Renal cortex interstitium (tissue), 11 donors: Measurements from ENCODE around the gene TPRG1. TPM values are rescaled to one million over a fixed set of nuclear protein-coding genes. Genes with fewer than 3 reads are reported as not detected.

ENCODE experiments used
- DNase-seq, 11 donors: peaks; one replicate each; pipeline ENCODE4 v3.0.0-alpha.2; 2013; ENCODE audit warnings: low read depth in 9 of 11, low spot score in 4 of 11; ENCODE audit errors: extremely low read depth in 1 of 11
- polyA plus RNA-seq, 3 donors: library from polyadenylated mRNA; unstranded; fragments of 120-200 nt; gene quantifications; one replicate each; pipeline ENCODE4 v1.2.1, GENCODE V29; 2013; ENCODE audit not compliant: insufficient read length in 3 of 3

Gene TPRG1
- polyA plus RNA-seq, 3 donors = 0.56 to 0.78 (median 0.70) TPM

- DNase-seq = no peak
These were observed 40.9 kb downstream of the TPRG1 start for GRCh38 chr3:189212681-189213080.

- no peak for DNase-seq
These were observed 42.9 kb downstream of the TPRG1 start for GRCh38 chr3:189214651-189215050.

- DNase-seq = peak; percentile 23 to 79 (median 57)
These were observed 51.3 kb downstream of the TPRG1 start for GRCh38 chr3:189222927-189223636.

GRCh38 chr3:189225431-189225830 is 53.7 kb downstream of the TPRG1 start:
- DNase-seq = no peak

- no peak for DNase-seq
These were observed 55.5 kb downstream of the TPRG1 start for GRCh38 chr3:189227249-189227648.

- no peak for DNase-seq
These were observed 57.5 kb downstream of the TPRG1 start for GRCh38 chr3:189229196-189229828.

- DNase-seq = no peak
These were observed 61.0 kb downstream of the TPRG1 start for GRCh38 chr3:189232790-189233189.

- DNase-seq = peak in 9 of 11 donors; percentile 22 to 56 (median 35)
These were observed 61.6 kb downstream of the TPRG1 start for GRCh38 chr3:189233225-189233858.

GRCh38 chr3:189235214-189235613 is 63.4 kb downstream of the TPRG1 start:
- DNase-seq = no peak

- no peak for DNase-seq
These were observed 64.6 kb downstream of the TPRG1 start for GRCh38 chr3:189236352-189236751.

GRCh38 chr3:189237526-189237925 is 65.8 kb downstream of the TPRG1 start:
- no peak for DNase-seq

- DNase-seq = no peak
These were observed 66.3 kb downstream of the TPRG1 start for GRCh38 chr3:189238071-189238470.

- no peak for DNase-seq
These were observed 67.8 kb downstream of the TPRG1 start for GRCh38 chr3:189239616-189240015.

- no peak for DNase-seq
These were observed 78.2 kb downstream of the TPRG1 start for GRCh38 chr3:189249987-189250386.

GRCh38 chr3:189258261-189258660 is 86.5 kb downstream of the TPRG1 start:
- DNase-seq = no peak

- peak in 2 of 11 donors; percentile 11 to 66 for DNase-seq
These were observed 89.1 kb downstream of the TPRG1 start for GRCh38 chr3:189260556-189261493.

GRCh38 chr3:189262746-189263145 is 91.0 kb downstream of the TPRG1 start:
- peak in 1 of 11 donors; percentile 12 for DNase-seq

- no peak for DNase-seq
These were observed 96.3 kb downstream of the TPRG1 start for GRCh38 chr3:189267981-189268613.

GRCh38 chr3:189269365-189269764 is 97.6 kb downstream of the TPRG1 start:
- no peak for DNase-seq
